Suprapubic skin (tissue), 4 donors: ENCODE data around the gene PCGF1.

Experiments
- CTCF ChIP-seq, 2 donors: fragments of 200-600 bp in 1 of 2; fragments of 450-650 bp in 1 of 2; sonication (generic) in 1 of 2; IDR thresholded peaks; one replicate each; pipeline ENCODE4 v1.5.1; 2016 to 2019; ENCODE audit warnings: antibody characterized with exemption in 2 of 2, mild to moderate bottlenecking in 1 of 2, moderate library complexity in 1 of 2
- EP300 ChIP-seq: sonication (generic); formaldehyde crosslinking; IDR thresholded peaks from one replicate; pipeline ENCODE4 v1.6.1; 2017; ENCODE audit warnings: antibody characterized with exemption
- POLR2A ChIP-seq, 2 donors: fragments of 450-650 bp; IDR thresholded peaks; one replicate each; pipeline ENCODE4 v1.6.1; 2017; ENCODE audit warnings: antibody characterized with exemption in 2 of 2, mild to moderate bottlenecking in 2 of 2, moderate library complexity in 2 of 2
- POLR2AphosphoS5 ChIP-seq, 3 donors: sonication (generic); formaldehyde crosslinking; IDR thresholded peaks; one replicate each; pipeline ENCODE4 v1.6.1; 2017; ENCODE audit warnings: antibody characterized with exemption in 3 of 3

DNA sequence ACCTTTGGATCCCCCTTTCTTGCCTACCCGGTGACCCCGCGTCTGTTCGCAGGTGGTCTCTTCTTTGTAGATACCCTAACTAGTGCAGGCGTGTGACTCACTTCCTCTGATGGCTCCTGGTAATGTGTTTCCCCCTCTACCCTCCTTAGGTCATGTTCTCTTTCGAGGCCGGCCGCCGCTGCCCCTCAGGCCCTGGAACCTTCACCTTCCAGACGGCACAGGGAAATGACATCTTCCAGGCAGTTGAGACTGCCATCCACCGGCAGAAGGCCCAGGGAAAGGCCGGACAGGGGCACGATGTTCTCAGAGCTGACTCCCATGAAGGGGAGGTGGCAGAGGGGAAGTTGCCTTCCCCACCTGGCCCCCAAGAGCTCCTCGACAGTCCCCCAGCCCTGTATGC, 48.7 kb upstream of the PCGF1 start:
- TF ChIP-seq CTCF (IDR thresholded peaks at IDR 0.05), result no peak
- no peak for TF ChIP-seq POLR2AphosphoS5 (IDR thresholded peaks at IDR 0.05)
- TF ChIP-seq EP300, result no peak
- no peak for TF ChIP-seq POLR2A (IDR thresholded peaks at IDR 0.05)
